Tibial nerve (tissue), 4 donors: ENCODE data around the gene IFNAR2.

Experiments
- CTCF ChIP-seq, 5 experiments: fragments of 200-600 bp in 3 of 5; fragments of 450-650 bp in 2 of 5; sonication (generic) in 3 of 5; IDR thresholded peaks; one replicate each; pipeline ENCODE4 v1.5.1; 2016 to 2019; ENCODE audit warnings: antibody characterized with exemption in 5 of 5, mild to moderate bottlenecking in 3 of 5, moderate library complexity in 2 of 5
- EP300 ChIP-seq, 2 donors: sonication (generic); formaldehyde crosslinking; IDR thresholded peaks; one replicate each; pipeline ENCODE4 v1.6.1; 2017; ENCODE audit warnings: antibody characterized with exemption in 2 of 2, mild to moderate bottlenecking in 1 of 2
- POLR2A ChIP-seq, 2 donors: fragments of 450-650 bp; IDR thresholded peaks; one replicate each; pipeline ENCODE4 v1.6.1; 2017; ENCODE audit warnings: antibody characterized with exemption in 2 of 2, mild to moderate bottlenecking in 2 of 2, moderate library complexity in 2 of 2

GRCh38 chr21:33264561-33264960 lies 34.8 kb downstream of the IFNAR2 start:
- no peak for TF ChIP-seq CTCF (IDR thresholded peaks at IDR 0.05)
- TF ChIP-seq POLR2A (IDR thresholded peaks at IDR 0.05) = no peak
- no peak for TF ChIP-seq EP300 (IDR thresholded peaks at IDR 0.05)
